OCI-LY7 (cell line): ENCODE measurements around the gene PANX3. TPM values are rescaled to one million over a fixed set of nuclear protein-coding genes. Genes with fewer than 3 reads are reported as not detected.

Source experiments
- BruUV-seq: library from RNA; stranded (reverse); fragments of 400-500 nt; replicated peaks from 2 replicates; lab custom pipeline; 2021; lab: Mats Ljungman, UMichigan
- CTCF ChIA-PET: fragments of 300-600 bp; sonication (Branson Sonifier 250); formaldehyde crosslinking; loops from one replicate; lab custom pipeline; 2022; ENCODE audit warnings: antibody characterized with exemption; ENCODE audit not compliant: unreplicated experiment; lab: Charles Lee
- POLR2A ChIA-PET: fragments of 300-600 bp; sonication (Branson Sonifier 250); formaldehyde crosslinking; loops from one replicate; lab custom pipeline; 2022; ENCODE audit warnings: antibody characterized with exemption; lab: Charles Lee
- DNase-seq: peaks from one replicate; pipeline ENCODE4 v3.0.0-alpha.2; 2015; ENCODE audit warnings: low spot score
- H2AFZ ChIP-seq: fragments of 200-600 bp; sonication (generic), shearing (Covaris generic); 2 replicates; pipeline ENCODE4 v1.6.1; 2014; ENCODE audit warnings: mild to moderate bottlenecking, antibody characterized with exemption, low read length, moderate library complexity
- H3K27ac ChIP-seq: fragments of 200-600 bp; sonication (generic); 2 replicates; pipeline ENCODE4 v1.5.1; 2014; ENCODE audit warnings: mixed run types, low read depth, mild to moderate bottlenecking, moderate library complexity, low read length, inconsistent platforms; ENCODE audit not compliant: poor library complexity, severe bottlenecking
- H3K36me3 ChIP-seq: fragments of 200-600 bp; sonication (generic); 2 replicates; pipeline ENCODE4 v1.6.1; 2014; ENCODE audit warnings: mild to moderate bottlenecking, antibody characterized with exemption, low read length, moderate library complexity, mixed read lengths; ENCODE audit not compliant: insufficient read depth
- H3K4me1 ChIP-seq: fragments of 200-600 bp; sonication (generic); 2 replicates; pipeline ENCODE4 v1.5.1; 2014; ENCODE audit warnings: mild to moderate bottlenecking, low read length; ENCODE audit not compliant: insufficient read depth, poor library complexity, severe bottlenecking
- H3K4me2 ChIP-seq: fragments of 200-600 bp; sonication (generic); 2 replicates; pipeline ENCODE4 v1.6.1; 2014; ENCODE audit warnings: mild to moderate bottlenecking, low read length
- H3K4me3 ChIP-seq: fragments of 200-600 bp; sonication (generic); 2 replicates; pipeline ENCODE4 v1.5.1; 2014; ENCODE audit warnings: mild to moderate bottlenecking, low read depth, low read length; ENCODE audit not compliant: poor library complexity, severe bottlenecking
- H3K79me2 ChIP-seq: fragments of 200-600 bp; sonication (generic); 2 replicates; pipeline ENCODE4 v1.6.1; 2016; ENCODE audit warnings: low read depth, mild to moderate bottlenecking, low read length, moderate library complexity, mixed read lengths; ENCODE audit not compliant: insufficient read depth
- H3K9me2 ChIP-seq: fragments of 200-600 bp; sonication (generic); 2 replicates; pipeline ENCODE4 v1.6.1; 2016; ENCODE audit warnings: mild to moderate bottlenecking, low read length, mixed read lengths; ENCODE audit not compliant: insufficient read depth
- H3K9me3 ChIP-seq: fragments of 200-600 bp; sonication (generic); 2 replicates; pipeline ENCODE4 v1.6.1; 2014; ENCODE audit warnings: mild to moderate bottlenecking, mixed run types, low read length, mixed read lengths
- H4K20me1 ChIP-seq: fragments of 200-600 bp; sonication (generic); 2 replicates; pipeline ENCODE4 v1.6.1; 2014; ENCODE audit warnings: mild to moderate bottlenecking, antibody characterized with exemption, low read length, moderate library complexity, mixed read lengths; ENCODE audit not compliant: insufficient read depth
- CTCF ChIP-seq: fragments of 200-600 bp; sonication (generic); conservative IDR thresholded peaks from 2 replicates; pipeline ENCODE4 v1.5.1; 2014; ENCODE audit warnings: mild to moderate bottlenecking, antibody characterized with exemption, low read length, moderate library complexity, mixed read lengths
- EZH2phosphoT487 ChIP-seq: fragments of 200-600 bp; sonication (generic); IDR thresholded peaks from 2 replicates; pipeline ENCODE4 v1.6.1; 2018; ENCODE audit warnings: low read depth, borderline replicate concordance, mild to moderate bottlenecking, mixed run types, antibody characterized with exemption, low read length, moderate library complexity, mixed read lengths
- intact Hi-C: fragments of 100-400 bp; cut with micrococcal nuclease; formaldehyde crosslinking; loops from one replicate; pipeline ENCODE4 v1.10.0; 2022; ENCODE audit not compliant: unreplicated experiment
- total RNA-seq, 2 experiments: library from RNA; depleted of rRNA in 1 of 2; stranded (reverse); fragments of >200 nt in 1 of 2; shearing (Covaris generic) in 1 of 2; gene quantifications; 2 replicates each; pipeline ENCODE4 v1.2.3, GENCODE V29; 2014 to 2022

The PANX3 gene
- total RNA-seq, 2 experiments from 2014 or later = not detected

- no TSS peak for BruUV-seq
- ChIA-PET CTCF (no interaction called here), POLR2A (interaction anchor here (1.3 kb wide), 1 partner anchor 280 kb away, joined by 3 read pairs; no protein-coding TSS in a partner anchor)
- Histone ChIP-seq H3K79me2 (no peaks in the 10 kb centered on the region), H2AFZ (no peak overlapping the region), H3K9me3 (no peaks in the 10 kb centered on the region), H3K4me2 (no peak overlapping the region), H3K9me2 (no peaks in the 10 kb centered on the region), H3K36me3 (no peaks in the 10 kb centered on the region), H3K27ac (no peak overlapping the region), H3K4me1 (no peaks in the 10 kb centered on the region), H4K20me1 (no peaks in the 10 kb centered on the region), H3K4me3 (no peak overlapping the region)
- no peak for TF ChIP-seq CTCF
- TF ChIP-seq EZH2phosphoT487 = no peak
- no peak for DNase-seq
- intact Hi-C loops = no loop called here
These were observed 1.5 kb downstream of the PANX3 start for GRCh38 chr11:124612567-124613246.

DNA sequence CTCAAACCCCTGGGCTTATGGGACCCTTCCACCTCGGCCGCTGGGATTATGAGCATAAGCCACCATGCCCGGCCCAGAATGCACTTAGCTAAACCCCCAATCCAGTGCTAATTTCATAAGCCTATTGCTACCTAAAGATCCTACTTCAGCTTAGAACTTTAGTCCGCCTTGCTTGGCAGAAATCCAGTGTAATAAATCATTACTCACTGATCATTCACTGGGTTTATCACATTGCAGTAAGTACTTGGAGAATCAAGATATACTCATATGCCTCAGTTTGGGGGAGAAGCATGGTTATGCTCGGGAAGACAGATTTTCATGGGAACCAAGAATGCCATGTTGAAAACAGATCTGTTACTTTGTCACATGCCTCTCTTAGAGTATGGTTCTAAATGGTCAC, 7.6 kb downstream of the PANX3 start:
- no peak overlapping the region for H3K4me3 ChIP-seq
- H3K4me1 ChIP-seq = peaks cover 8% of the 10 kb centered on the region
- no peak overlapping the region for H3K4me2 ChIP-seq
- H3K36me3 ChIP-seq = no peaks in the 10 kb centered on the region
- H3K9me3 ChIP-seq = no peaks in the 10 kb centered on the region
- no peak overlapping the region for H3K27ac ChIP-seq
- CTCF ChIA-PET = no interaction called here
- intact Hi-C loops = no loop called here
- H3K79me2 ChIP-seq = peaks cover 11% of the 10 kb centered on the region
- POLR2A ChIA-PET = interaction anchor here (1.6 to 2.1 kb wide), 2 partner anchors 10 kb away, joined by 5 to 7 read pairs; no protein-coding TSS in a partner anchor
- BruUV-seq = no TSS peak
- TF ChIP-seq EZH2phosphoT487 (no peak), CTCF (no peak)
- H3K9me2 ChIP-seq = no peaks in the 10 kb centered on the region
- H2AFZ ChIP-seq = no peak overlapping the region
- peaks cover 7% of the 10 kb centered on the region; the same call in 1 of the 2 replicates for H4K20me1 ChIP-seq
- DNase-seq = no peak
